OCI-LY1 (cell line): ENCODE data around the gene MYH4.

ENCODE experiments used
- H2AFZ ChIP-seq: fragments of 200-600 bp; sonication (generic), shearing (Covaris generic); 2 replicates; pipeline ENCODE4 v1.6.0; 2014; ENCODE audit warnings: antibody characterized with exemption, mild to moderate bottlenecking, low read length
- H3F3A ChIP-seq: fragments of 200-600 bp; sonication (generic), shearing (Covaris generic); 2 replicates; pipeline ENCODE4 v1.6.0; 2014; ENCODE audit warnings: mild to moderate bottlenecking, antibody characterized with exemption, low read length, moderate library complexity; ENCODE audit not compliant: insufficient read depth
- H3K27ac ChIP-seq: fragments of 200-600 bp; sonication (generic); 2 replicates; pipeline ENCODE4 v1.5.1; 2014; ENCODE audit warnings: low read length, mixed run types, mild to moderate bottlenecking, low read depth; ENCODE audit not compliant: poor library complexity, severe bottlenecking
- H3K27me3 ChIP-seq: fragments of 200-600 bp; sonication (generic); 2 replicates; pipeline ENCODE4 v1.6.0; 2014; ENCODE audit warnings: antibody characterized with exemption, mild to moderate bottlenecking, low read length, moderate library complexity; ENCODE audit not compliant: insufficient read depth
- H3K36me3 ChIP-seq: fragments of 200-600 bp; sonication (generic); 2 replicates; pipeline ENCODE4 v1.6.1; 2014; ENCODE audit warnings: mild to moderate bottlenecking, antibody characterized with exemption, low read length, moderate library complexity, mixed read lengths; ENCODE audit not compliant: insufficient read depth
- H3K4me1 ChIP-seq: fragments of 200-600 bp; sonication (generic); 2 replicates; pipeline ENCODE4 v1.5.1; 2014; ENCODE audit warnings: mild to moderate bottlenecking, low read length, moderate library complexity; ENCODE audit not compliant: insufficient read depth, severe bottlenecking
- H3K4me2 ChIP-seq: fragments of 200-600 bp; sonication (generic), shearing (Covaris generic); 2 replicates; pipeline ENCODE4 v1.6.1; 2014; ENCODE audit warnings: low read length
- H3K4me3 ChIP-seq: fragments of 200-600 bp; sonication (generic); 2 replicates; pipeline ENCODE4 v1.5.1; 2014; ENCODE audit warnings: low read length, low read depth, mild to moderate bottlenecking, mixed read lengths; ENCODE audit not compliant: poor library complexity, severe bottlenecking
- H3K79me2 ChIP-seq: fragments of 200-600 bp; shearing (Covaris generic); 2 replicates; pipeline ENCODE4 v1.6.1; 2016; ENCODE audit warnings: mixed run types, low read length, mixed read lengths; ENCODE audit not compliant: insufficient read depth
- H3K9ac ChIP-seq: fragments of 200-600 bp; sonication (generic), shearing (Covaris generic); 2 replicates; pipeline ENCODE4 v1.6.1; 2014; ENCODE audit warnings: mild to moderate bottlenecking, low read length, mixed read lengths
- H3K9me2 ChIP-seq: fragments of 200-600 bp; sonication (generic), shearing (Covaris generic); 2 replicates; pipeline ENCODE4 v1.6.1; 2014; ENCODE audit warnings: low read depth, mild to moderate bottlenecking, low read length, mixed read lengths
- H3K9me3 ChIP-seq: fragments of 200-600 bp; shearing (Covaris generic); 2 replicates; pipeline ENCODE4 v1.6.1; 2014; ENCODE audit warnings: low read length, mixed read lengths
- H4K20me1 ChIP-seq: fragments of 200-600 bp; sonication (generic), shearing (Covaris generic); 2 replicates; pipeline ENCODE4 v1.6.0; 2016; ENCODE audit warnings: mild to moderate bottlenecking, low read length; ENCODE audit not compliant: insufficient read depth
- CTCF ChIP-seq: fragments of 200-600 bp; sonication (generic), shearing (Covaris generic); IDR thresholded peaks from 2 replicates; pipeline ENCODE4 v1.5.1; 2017; ENCODE audit warnings: mild to moderate bottlenecking, antibody characterized with exemption, low read length, moderate library complexity, mixed read lengths
- EZH2 ChIP-seq: fragments of 200-600 bp; sonication (generic), shearing (Covaris generic); IDR thresholded peaks from 2 replicates; pipeline ENCODE4 v1.8.0; 2017; ENCODE audit warnings: borderline replicate concordance, mixed run types, mild to moderate bottlenecking, antibody characterized with exemption, low read length, moderate library complexity, mixed read lengths

The MYH4 gene

GRCh38 chr17:10499950-10500349, 30.6 kb upstream of the MYH4 start:
- Histone ChIP-seq H3K4me3 (no peak overlapping the region), H3K4me1 (no peaks in the 10 kb centered on the region), H4K20me1 (no peaks in the 10 kb centered on the region), H3K79me2 (no peaks in the 10 kb centered on the region), H3K36me3 (no peaks in the 10 kb centered on the region), H3K4me2 (no peak overlapping the region), H3K9me2 (no peaks in the 10 kb centered on the region), H3K9me3 (no peaks in the 10 kb centered on the region), H3K9ac (no peak overlapping the region), H3K27ac (no peak overlapping the region), H3K27me3 (no peaks in the 10 kb centered on the region), H2AFZ (no peak overlapping the region), H3F3A (no peaks in the 10 kb centered on the region)
- TF ChIP-seq CTCF (no peak), EZH2 (no peak)

GRCh38 chr17:10492004-10492403, 22.6 kb upstream of the MYH4 start:
- Histone ChIP-seq H3K4me3 (no peak overlapping the region), H3K4me1 (no peaks in the 10 kb centered on the region), H3K36me3 (no peaks in the 10 kb centered on the region), H3K27me3 (no peaks in the 10 kb centered on the region), H3K9me2 (no peaks in the 10 kb centered on the region), H3K27ac (no peak overlapping the region), H2AFZ (no peak overlapping the region), H3K4me2 (no peak overlapping the region), H3K79me2 (no peaks in the 10 kb centered on the region), H3K9ac (no peak overlapping the region), H3K9me3 (peaks cover 3% of the 10 kb centered on the region; the same call in 1 of the 2 replicates), H4K20me1 (no peaks in the 10 kb centered on the region), H3F3A (no peaks in the 10 kb centered on the region)
- TF ChIP-seq CTCF (no peak), EZH2 (no peak)

GRCh38 chr17:10482252-10482651, 12.9 kb upstream of the MYH4 start:
- TF ChIP-seq EZH2 (no peak), CTCF (no peak)
- H3K79me2 ChIP-seq: no peaks in the 10 kb centered on the region
- H4K20me1 ChIP-seq: no peaks in the 10 kb centered on the region
- H3K27me3 ChIP-seq: no peaks in the 10 kb centered on the region
- H3K27ac ChIP-seq: no peak overlapping the region
- H3K9me2 ChIP-seq: no peaks in the 10 kb centered on the region
- no peaks in the 10 kb centered on the region for H3K4me1 ChIP-seq
- H3K9ac ChIP-seq: no peak overlapping the region
- H3K9me3 ChIP-seq: peaks cover 4% of the 10 kb centered on the region; the same call in 1 of the 2 replicates
- H3K4me3 ChIP-seq: no peak overlapping the region
- no peaks in the 10 kb centered on the region for H3K36me3 ChIP-seq
- no peaks in the 10 kb centered on the region for H3F3A ChIP-seq
- H2AFZ ChIP-seq: no peak overlapping the region
- H3K4me2 ChIP-seq: no peak overlapping the region
